ENCODE measurements around the gene ADGRL2.

ADGRL2 gene

DNA sequence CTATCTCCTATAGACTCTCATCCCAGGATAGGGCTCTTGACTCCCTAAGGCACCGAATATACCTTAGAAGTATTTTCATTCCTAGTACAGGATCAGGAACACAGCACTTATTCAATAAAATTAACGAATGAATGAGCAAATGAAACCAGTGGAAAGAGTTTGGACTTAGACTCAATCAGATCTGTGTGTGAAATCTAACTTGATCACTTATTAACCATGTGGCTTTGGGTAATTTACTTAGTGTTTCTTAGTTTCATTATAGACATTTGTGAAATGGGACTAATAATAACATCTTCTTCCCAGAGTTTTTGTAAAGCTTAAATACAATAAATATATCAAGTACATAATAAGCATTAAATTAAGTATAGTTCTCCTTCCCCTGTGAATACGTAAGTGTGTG, 230.1 kb downstream of the ADGRL2 start:
- DNase-seq, result no peak
- intact Hi-C loops (cut with DNase I), result no loop called here

GRCh38 chr1:82032068-82032467, 231.3 kb downstream of the ADGRL2 start:
- DNase-seq, result no peak
- intact Hi-C loops (cut with DNase I), result no loop called here

DNA sequence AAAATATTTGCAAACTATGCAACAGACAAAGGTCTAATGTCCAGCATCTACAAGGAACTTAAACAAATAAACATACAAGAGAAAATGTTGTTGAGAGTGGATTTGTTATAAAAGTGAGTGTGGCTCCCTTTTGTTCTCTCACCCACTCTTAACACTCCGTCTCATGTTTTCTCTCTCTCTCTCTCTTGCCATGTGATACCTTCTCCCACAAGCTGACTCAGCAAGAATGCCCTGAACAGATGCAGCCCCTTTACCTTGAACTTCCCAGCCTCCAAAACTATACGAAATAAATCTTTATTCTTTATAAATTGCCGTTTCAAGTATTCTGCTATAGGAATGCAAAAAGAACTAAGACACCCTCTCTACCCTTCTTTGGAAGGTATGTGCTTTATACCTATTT, 234.1 kb downstream of the ADGRL2 start:
- no peak for DNase-seq

More for the DNA sequence above, 234.1 kb downstream of the ADGRL2 start:
- intact Hi-C loops (cut with DNase I), result no loop called here
